ENCODE results near the gene TMED6. TPM values are rescaled to one million over a fixed set of nuclear protein-coding genes. Genes with fewer than 3 reads are reported as not detected.

TMED6 gene
- total RNA-seq, 2 experiments from 2014 or later, result 0.58 to 0.86 TPM

GRCh38 chr16:69293401-69293800 lies 58.2 kb downstream of the TMED6 start:
- DNase-seq, result no peak
- peaks cover 7% of the 10 kb centered on the region for H3K4me1 Mint-ChIP-seq (ENCODE audit: low read depth)
- H3K9me3 Mint-ChIP-seq, result no peaks in the 10 kb centered on the region
- H3K36me3 Mint-ChIP-seq, result peaks cover 4% of the 10 kb centered on the region
- no peak overlapping the region for H3K27ac Mint-ChIP-seq
- CTCF ChIA-PET, result interaction anchor here (1.4 kb wide), 1 partner anchor 370 kb away, joined by 3 read pairs; no protein-coding TSS in a partner anchor
- POLR2A ChIA-PET, result no interaction called here
- no peaks in the 10 kb centered on the region for H3K27me3 Mint-ChIP-seq
- intact Hi-C loops (cut with micrococcal nuclease), result no loop called here
- H3K4me3 Mint-ChIP-seq, result no peak overlapping the region

Other genes starting within 250 kb of the TMED6 start
- gene HAS3, start 246.1 kb downstream of the TMED6 start, total RNA-seq, result under 1 TPM; 0.10 to 0.21 TPM
- 100 to 1,000 TPM; 120 to 132 TPM for gene CHTF8, start 219.2 kb downstream of the TMED6 start, total RNA-seq
- gene UTP4, start 219.1 kb downstream of the TMED6 start, total RNA-seq, result 100 to 1,000 TPM; 104 to 106 TPM
- 10 to 100 TPM; 19.8 to 20.1 TPM for gene SNTB2, start 164.6 kb downstream of the TMED6 start, total RNA-seq
- gene VPS4A, start 40.4 kb downstream of the TMED6 start, total RNA-seq, result 10 to 100 TPM; 32.1 to 33.0 TPM
- 10 to 100 TPM; 16.2 to 17.6 TPM for gene PDF, start 21.2 kb downstream of the TMED6 start, total RNA-seq
- 10 to 100 TPM; 25.4 to 27.9 TPM for gene COG8, start 12.2 kb downstream of the TMED6 start, total RNA-seq
- 10 to 100 TPM; 43.3 to 47.1 TPM for gene NIP7, start 12.0 kb downstream of the TMED6 start, total RNA-seq
- 10 to 100 TPM; 39.5 to 42.5 TPM for gene TERF2, start 34.2 kb upstream of the TMED6 start, total RNA-seq
- 100 to 1,000 TPM; 147 to 152 TPM for gene CYB5B, start 72.8 kb upstream of the TMED6 start, total RNA-seq
- 10 to 100 TPM; 28.2 to 32.7 TPM for gene NFAT5, start 214.2 kb upstream of the TMED6 start, total RNA-seq